H1 (cell line): ENCODE results near the gene SLC24A3. TPM values are rescaled to one million over a fixed set of nuclear protein-coding genes. Genes with fewer than 3 reads are reported as not detected.

Source experiments
- CTCF ChIA-PET: fragments of 300-600 bp; sonication (Branson Sonifier 250); formaldehyde crosslinking; loops from one replicate; lab custom pipeline; 2021; ENCODE audit not compliant: partially characterized antibody; lab: Charles Lee
- POLR2A ChIA-PET: fragments of 300-600 bp; sonication (Branson Sonifier 250); formaldehyde crosslinking; loops from one replicate; lab custom pipeline; 2021; ENCODE audit warnings: inconsistent platforms; ENCODE audit not compliant: partially characterized antibody; lab: Charles Lee
- DNase-seq, 2 experiments: peaks; one replicate each; pipeline versions ENCODE4 v3.0.0 to v3.0.0-alpha.2; 2010 to 2022; ENCODE audit warnings: low spot score in 2 of 2, low read depth in 1 of 2, mixed read lengths in 1 of 2
- FAIRE-seq: peaks from 2 replicates; lab custom pipeline; 2011; peaks lifted over from hg19 to GRCh38; lab: Jason Lieb, UNC
- H2AFZ ChIP-seq: 2 replicates; pipeline ENCODE4 v1.8.1; 2012; ENCODE audit warnings: low read length, inconsistent platforms
- H2AK5ac ChIP-seq: 2 replicates; pipeline ENCODE4 v1.6.1; 2013; ENCODE audit warnings: low read depth, low read length
- H2BK120ac ChIP-seq: replicated peaks from 2 replicates; pipeline ENCODE3; 2013; ENCODE audit warnings: low read depth, low read length, inconsistent platforms
- H2BK12ac ChIP-seq: 2 replicates; pipeline ENCODE4 v1.6.1; 2013; ENCODE audit warnings: low read depth, low read length
- H2BK15ac ChIP-seq: 2 replicates; pipeline ENCODE4 v1.6.1; 2013; ENCODE audit warnings: low read length
- H2BK20ac ChIP-seq: 2 replicates; pipeline ENCODE4 v1.6.1; 2013; ENCODE audit warnings: low read length
- H2BK5ac ChIP-seq: 2 replicates; pipeline ENCODE4 v1.6.1; 2013; ENCODE audit warnings: low read depth, low read length
- H3K14ac ChIP-seq: 2 replicates; pipeline ENCODE4 v1.6.1; 2013; ENCODE audit warnings: inconsistent platforms; ENCODE audit not compliant: insufficient read length
- H3K18ac ChIP-seq: 2 replicates; pipeline ENCODE4 v1.6.1; 2013; ENCODE audit warnings: low read length; ENCODE audit errors: extremely low read depth
- H3K23ac ChIP-seq: 2 replicates; pipeline ENCODE4 v1.6.1; 2013; ENCODE audit warnings: inconsistent platforms; ENCODE audit not compliant: insufficient read length
- H3K23me2 ChIP-seq: 2 replicates; pipeline ENCODE4 v1.6.1; 2013; ENCODE audit warnings: low read depth, low read length
- H3K27ac ChIP-seq: 2 replicates; pipeline ENCODE4 v1.6.1; 2011; ENCODE audit warnings: low read depth, low read length, inconsistent platforms
- H3K27me3 ChIP-seq, 4 experiments: replicated peaks in 1 of 4; 1 replicate in 1 of 4; 2 replicates in 3 of 4; pipeline versions ENCODE4 v1.6.1 to v1.8.1; 2011 to 2013; ENCODE audit warnings: low read length in 3 of 4, mild to moderate bottlenecking in 3 of 4, inconsistent platforms in 2 of 4, mixed read lengths in 2 of 4, moderate library complexity in 1 of 4; ENCODE audit not compliant: control insufficient read depth in 3 of 4, insufficient read depth in 3 of 4; ENCODE audit errors: extremely low read depth in 1 of 4
- H3K36me3 ChIP-seq, 4 experiments: 2 replicates each; pipeline versions ENCODE4 v1.6.1 to v1.8.1; 2011 to 2013; ENCODE audit warnings: mild to moderate bottlenecking in 4 of 4, low read length in 3 of 4, moderate library complexity in 2 of 4, control low read depth in 1 of 4, inconsistent platforms in 1 of 4; ENCODE audit not compliant: insufficient read depth in 4 of 4, control insufficient read depth in 2 of 4
- H3K4ac ChIP-seq: replicated peaks from 2 replicates; pipeline ENCODE3; 2013; ENCODE audit warnings: low read length, low read depth, mixed read lengths, inconsistent platforms; ENCODE audit not compliant: insufficient read length
- H3K4me1 ChIP-seq, 4 experiments: replicated peaks in 1 of 4; 1 replicate in 1 of 4; 2 replicates in 3 of 4; pipeline versions ENCODE4 v1.6.1 to v1.8.1; 2011 to 2013; ENCODE audit warnings: low read length in 3 of 4, inconsistent platforms in 2 of 4, mixed read lengths in 1 of 4; ENCODE audit not compliant: insufficient read depth in 4 of 4, control insufficient read depth in 3 of 4
- H3K4me2 ChIP-seq, 2 experiments: 2 replicates each; pipeline versions ENCODE4 v1.6.1 to v1.8.1; 2011 to 2013; ENCODE audit warnings: low read depth in 2 of 2, low read length in 2 of 2, control low read depth in 1 of 2, inconsistent platforms in 1 of 2, mild to moderate bottlenecking in 1 of 2; ENCODE audit not compliant: insufficient read depth in 1 of 2
- H3K4me3 ChIP-seq, 4 experiments: fragments of 200-600, 300-600 bp in 1 of 4; sonication (generic), shearing (Covaris generic), sonication (Bioruptor Twin) in 1 of 4; 2 replicates each; pipeline versions ENCODE4 v1.5.1 to v1.8.1; 2011 to 2016; ENCODE audit warnings: low read length in 4 of 4, low read depth in 3 of 4, control low read depth in 2 of 4, inconsistent platforms in 2 of 4, mild to moderate bottlenecking in 2 of 4, mixed read lengths in 1 of 4, moderate library complexity in 1 of 4; ENCODE audit not compliant: insufficient read depth in 2 of 4; ENCODE audit errors: extremely low read depth in 1 of 4
- H3K56ac ChIP-seq: replicated peaks from 2 replicates; pipeline ENCODE3; 2013; ENCODE audit warnings: low read depth, mild to moderate bottlenecking, mixed read lengths, low read length, inconsistent platforms; ENCODE audit not compliant: insufficient read length
- H3K79me1 ChIP-seq: 2 replicates; pipeline ENCODE4 v1.6.1; 2013; ENCODE audit warnings: low read depth, low read length, control low read depth
- H3K79me2 ChIP-seq, 2 experiments: 2 replicates each; pipeline versions ENCODE4 v1.6.1 to v1.8.1; 2012 to 2013; ENCODE audit warnings: low read length in 2 of 2, mild to moderate bottlenecking in 2 of 2, inconsistent platforms in 1 of 2; ENCODE audit not compliant: insufficient read depth in 2 of 2, control insufficient read depth in 1 of 2
- H3K9ac ChIP-seq, 4 experiments: replicated peaks in 1 of 4; 1 replicate in 1 of 4; 2 replicates in 3 of 4; pipeline versions ENCODE4 v1.6.1 to v1.8.1; 2011 to 2013; ENCODE audit warnings: low read depth in 3 of 4, low read length in 3 of 4, control low read depth in 2 of 4, mild to moderate bottlenecking in 2 of 4, moderate library complexity in 2 of 4, inconsistent platforms in 1 of 4; ENCODE audit errors: extremely low read depth in 1 of 4
- H3K9me3 ChIP-seq, 2 experiments: 2 replicates each; pipeline versions ENCODE4 v1.6.1 to v1.8.1; 2012 to 2013; ENCODE audit warnings: mild to moderate bottlenecking in 2 of 2, moderate library complexity in 2 of 2, control low read depth in 1 of 2, inconsistent platforms in 1 of 2, low read depth in 1 of 2, low read length in 1 of 2, mixed read lengths in 1 of 2; ENCODE audit not compliant: insufficient read depth in 2 of 2
- H4K20me1 ChIP-seq, 2 experiments: replicated peaks in 1 of 2; 2 replicates each; pipeline versions ENCODE3 to v1.8.1; 2011 to 2013; ENCODE audit warnings: inconsistent platforms in 2 of 2, low read length in 2 of 2, mild to moderate bottlenecking in 1 of 2; ENCODE audit not compliant: insufficient read depth in 2 of 2, control insufficient read depth in 1 of 2
- H4K5ac ChIP-seq: 2 replicates; pipeline ENCODE4 v1.6.1; 2013; ENCODE audit warnings: low read length, low read depth, mixed read lengths, inconsistent platforms; ENCODE audit not compliant: insufficient read length
- H4K8ac ChIP-seq: 2 replicates; pipeline ENCODE4 v1.8.0; 2013; ENCODE audit warnings: mild to moderate bottlenecking, moderate library complexity, low read length, inconsistent platforms; ENCODE audit not compliant: insufficient read depth; ENCODE audit errors: extremely low read depth
- H4K91ac ChIP-seq: replicated peaks from 2 replicates; pipeline ENCODE3; 2013; ENCODE audit warnings: low read length, mixed read lengths, inconsistent platforms; ENCODE audit not compliant: insufficient read length
- BCL11A ChIP-seq, 2 experiments: IDR thresholded peaks; one replicate each; pipeline ENCODE4 v1.6.1; 2011; ENCODE audit warnings: low read depth in 2 of 2, low read length in 2 of 2, mild to moderate bottlenecking in 2 of 2
- BRCA1 ChIP-seq: IDR thresholded peaks from 2 replicates; pipeline ENCODE4 v1.6.1; 2012; ENCODE audit warnings: low read depth, low read length, improper control_type of control experiment
- CTBP2 ChIP-seq: IDR thresholded peaks from 2 replicates; pipeline ENCODE4 v1.7.0; 2011; ENCODE audit warnings: borderline replicate concordance, mild to moderate bottlenecking, moderate library complexity, mixed read lengths, low read length; ENCODE audit not compliant: insufficient read depth, insufficient read length
- EZH2 ChIP-seq: fragments of 200-600 bp; sonication (generic); IDR thresholded peaks from 2 replicates; pipeline ENCODE4 v1.7.1; 2012; ENCODE audit warnings: low read depth, mild to moderate bottlenecking, moderate library complexity, low read length, inconsistent platforms; ENCODE audit not compliant: severe bottlenecking
- RBBP5 ChIP-seq: IDR thresholded peaks from 2 replicates; pipeline ENCODE4 v1.7.1; 2012; ENCODE audit warnings: low read depth, mild to moderate bottlenecking, inconsistent platforms, low read length, moderate library complexity, borderline replicate concordance
- RNF2 ChIP-seq: fragments of 200-900, 300-1000 bp; sonication (generic); IDR thresholded peaks from 2 replicates; pipeline ENCODE4 v1.7.1; 2016; ENCODE audit warnings: borderline replicate concordance, low read depth, mild to moderate bottlenecking, antibody characterized with exemption, low read length; ENCODE audit not compliant: poor library complexity, severe bottlenecking; ENCODE audit errors: missing control alignments
- SAP30 ChIP-seq: fragments of 300-600 bp; sonication (generic); IDR thresholded peaks from 2 replicates; pipeline ENCODE4 v1.7.1; 2012; ENCODE audit warnings: low read length, moderate library complexity, mild to moderate bottlenecking, inconsistent platforms; ENCODE audit not compliant: insufficient read depth, insufficient replicate concordance
- SP1 ChIP-seq: IDR thresholded peaks from 2 replicates; pipeline ENCODE4 v1.6.1; 2011; ENCODE audit warnings: low read depth, low read length
- SUZ12 ChIP-seq: fragments of 200-600 bp; sonication (generic); IDR thresholded peaks from 2 replicates; pipeline ENCODE4 v1.6.1; 2012; ENCODE audit warnings: mild to moderate bottlenecking, inconsistent platforms, low read length, moderate library complexity, mixed read lengths
- YY1 ChIP-seq: IDR thresholded peaks from 2 replicates; pipeline ENCODE4 v1.6.1; 2011; ENCODE audit warnings: low read depth, mild to moderate bottlenecking, low read length
- ZNF274 ChIP-seq: IDR thresholded peaks from 2 replicates; pipeline ENCODE4 v1.7.0; 2012; ENCODE audit warnings: low read length, borderline replicate concordance; ENCODE audit errors: extremely low read depth
- WGBS, 2 experiments: shearing (Covaris generic) in 1 of 2; methylation state at CpG; one replicate each; pipeline versions ENCODE4 v1.1.6 to v1.1.7; 2013 to 2015; ENCODE audit warnings: low lambda C conversion rate in 2 of 2, mixed read lengths in 2 of 2, inconsistent platforms in 1 of 2, low coverage in 1 of 2, missing lambda C conversion rate in 1 of 2; ENCODE audit not compliant: insufficient replicate concordance in 2 of 2, insufficient coverage in 1 of 2, insufficient read length in 1 of 2; ENCODE audit errors: extremely low coverage in 1 of 2, missing lambda C conversion rate in 1 of 2; 5-methylcytosine and 5-hydroxymethylcytosine counted together
- polyA plus RNA-seq, 7 experiments: library from polyadenylated mRNA; depleted of rRNA in 3 of 7; stranded (reverse) in 5 of 7; unstranded in 2 of 7; fragments of >200 nt in 5 of 7; fragments of 200-250 nt in 2 of 7; gene quantifications; 1 replicate in 5 of 7; 2 replicates in 1 of 7; 4 replicates in 1 of 7; pipeline versions ENCODE4 v1.2.1 to v1.2.3, GENCODE V29; 2011 to 2013; ENCODE audit warnings: missing spikeins in 2 of 7, mixed read lengths in 2 of 7
- total RNA-seq: library from RNA; stranded (reverse); fragmentation: NEBNext Ultra II Directional; extraction: Animal tissue kit (Norgen Biotek cat#: 25700); gene quantifications from 2 replicates; pipeline ENCODE4 v1.2.1, GENCODE V29; 2021

Gene SLC24A3
- total and polyA plus RNA-seq, 2 of the 8 experiments (the other 6 are each of a cell fraction or from before 2014, with no cell fraction given), result 4.5 to 6.3 TPM

DNA sequence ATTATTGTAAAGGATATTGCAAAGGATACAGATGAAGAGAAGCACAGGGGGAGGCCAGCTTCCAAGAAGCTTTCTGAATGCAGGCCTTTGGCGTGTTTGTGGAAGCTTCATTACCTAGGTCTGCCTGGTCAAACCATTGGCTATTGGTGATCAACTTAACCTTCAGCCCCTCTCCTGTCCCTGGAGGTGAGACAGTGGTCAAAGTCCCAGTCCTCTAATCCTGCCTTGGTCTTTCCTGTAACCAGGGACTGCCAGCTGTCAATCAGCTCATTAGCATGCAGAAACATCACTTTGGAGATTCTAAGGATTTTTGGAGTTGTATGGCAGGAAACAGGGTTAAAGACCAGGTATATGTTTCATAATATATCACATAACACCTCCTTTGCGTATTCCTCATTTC, 558.6 kb downstream of the SLC24A3 start:
- Histone ChIP-seq H2BK12ac (no peak overlapping the region), H2BK120ac (no peak overlapping the region), H3K27ac (no peak overlapping the region), H4K5ac (no peak overlapping the region), H3K4ac (no peak overlapping the region), H4K91ac (no peak overlapping the region), H3K79me2 (no peaks in the 10 kb centered on the region), H3K23me2 (no peaks in the 10 kb centered on the region), H3K27me3 (no peaks in the 10 kb centered on the region; a peak in 1 of 7 replicates), H2BK5ac (no peak overlapping the region), H3K9ac (no peak overlapping the region), H3K18ac (no peak overlapping the region), H4K8ac (no peak overlapping the region), H3K14ac (no peak overlapping the region), H3K36me3 (no peaks in the 10 kb centered on the region), H2BK20ac (no peak overlapping the region), H3K4me1 (peaks cover 0 to 9% (median 1%) of the 10 kb centered on the region in 4 experiments; a peak in 3 of 7 replicates), H3K4me2 (no peak overlapping the region), H3K23ac (no peak overlapping the region), H3K79me1 (no peaks in the 10 kb centered on the region), H4K20me1 (no peaks in the 10 kb centered on the region), H3K56ac (no peak overlapping the region), H3K9me3 (no peaks in the 10 kb centered on the region), H2BK15ac (no peak overlapping the region), H2AFZ (no peak overlapping the region), H3K4me3 (no peak overlapping the region), H2AK5ac (no peak overlapping the region)
- no peak for FAIRE-seq
- POLR2A ChIA-PET, result interaction anchor here (1.0 to 2.3 kb wide), 3 partner anchors 9 to 15 kb away, joined by 3 to 6 read pairs (median 3); partner anchors contain the start of gene RIN2
- DNase-seq, result no peak
- TF ChIP-seq EZH2 (no peak), BCL11A (IDR thresholded peaks at IDR 0.05; ENCODE audit: low read depth in 2 of 2, low read length in 2 of 2) (no peak), YY1 (no peak), CTBP2 (no peak), RNF2 (no peak), SP1 (no peak), RBBP5 (no peak), SAP30 (no peak), SUZ12 (no peak), ZNF274 (no peak), BRCA1 (no peak)
- WGBS, 2 experiments, result 83% methylated on average over 2 of the region's 2 CpGs; no CpG with 5 or more reads in 1 of the 2 experiments
- CTCF ChIA-PET, result interaction anchor here (0.9 to 5.3 kb wide), 8 partner anchors 8 to 57 kb away, joined by 3 to 24 read pairs (median 4); no protein-coding TSS in a partner anchor
